Airway epithelial cell (primary cell): ENCODE results near the gene GCFC2. TPM values are rescaled to one million over a fixed set of nuclear protein-coding genes. Genes with fewer than 3 reads are reported as not detected.

Experiments used
- total RNA-seq: library from RNA; depleted of rRNA; stranded (reverse); fragments of >200 nt; gene quantifications from 2 replicates; pipeline ENCODE4 v1.2.3, GENCODE V29; 2015

GCFC2 gene
- 9.3 and 14.2 TPM in 2 replicates for total RNA-seq

GRCh38 chr2:75710577-75711253 lies at the start of gene GCFC2:
GCFC2 (minus strand) TSS chr2:75710915; CDS start chr2:75710855, 60 bp downstream.

GRCh38 chr2:75646583-75647425 lies 63.9 kb downstream of the GCFC2 start, which contains the start of gene MRPL19:
MRPL19 (plus strand) TSS chr2:75646783; CDS start chr2:75646808, 25 bp downstream.

Other genes starting within 250 kb of the GCFC2 start
- gene EVA1A, start 150.0 kb downstream of the GCFC2 start, total RNA-seq, result 19.3 and 26.4 TPM in 2 replicates
- gene MRPL19, start 64.1 kb downstream of the GCFC2 start, total RNA-seq, result 59.7 and 66.9 TPM in 2 replicates